ENCODE results near the gene CD101. TPM values are rescaled to one million over a fixed set of nuclear protein-coding genes. Genes with fewer than 3 reads are reported as not detected.

CD101 gene
- total and polyA plus RNA-seq, 4 donors, result 2.0 to 17.8 (median 4.4) TPM

DNA sequence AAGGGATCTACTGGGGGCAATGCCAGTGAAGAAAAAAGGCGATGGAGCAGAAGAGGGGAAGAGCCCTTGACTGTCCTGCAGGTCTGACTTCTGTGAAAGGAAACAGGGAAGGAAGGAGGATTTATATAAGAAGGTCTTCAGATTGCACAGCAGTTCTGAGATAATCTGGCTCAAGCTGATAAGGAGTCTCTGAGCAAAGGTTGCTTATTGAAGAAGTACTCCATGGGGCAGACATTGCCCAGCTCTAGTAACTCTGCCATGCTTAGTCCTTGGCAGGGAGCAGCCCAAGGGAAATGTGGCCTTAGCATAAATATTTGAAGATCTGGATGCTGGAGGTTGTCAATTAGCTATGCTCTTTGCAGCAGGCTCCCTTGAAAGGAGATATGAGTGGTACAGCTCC is 42.7 kb downstream of the CD101 start:
- no peak for DNase-seq
- no peaks in the 10 kb centered on the region for H3K36me3 ChIP-seq (ENCODE audit: control insufficient read depth in 4 of 4, insufficient read depth in 4 of 4, low read length in 4 of 4)
- no peaks in the 10 kb centered on the region for H3K4me1 ChIP-seq (ENCODE audit: control insufficient read depth in 5 of 5, insufficient read depth in 5 of 5, low read length in 5 of 5)
- H3K9ac ChIP-seq (ENCODE audit: insufficient read depth in 1 of 2, low read length in 2 of 2), result no peak overlapping the region
- WGBS, 2 donors, result 96 to 100% methylated on average over 1 of the region's 1 CpG
- H3K9me3 ChIP-seq (ENCODE audit: control insufficient read depth in 4 of 4, insufficient read depth in 3 of 4, low read length in 3 of 4), result no peaks in the 10 kb centered on the region
- no peak overlapping the region for H3K4me3 ChIP-seq
- ATAC-seq (ENCODE audit: insufficient read depth, low FRiP score), result no peak
- H3K27me3 ChIP-seq (ENCODE audit: control insufficient read depth in 3 of 3, insufficient read depth in 3 of 3, low read length in 2 of 3), result no peaks in the 10 kb centered on the region
- no peak overlapping the region for H3K27ac ChIP-seq (ENCODE audit: low read depth in 1 of 2, low read length in 1 of 2)
- TF ChIP-seq, protein P1, sequence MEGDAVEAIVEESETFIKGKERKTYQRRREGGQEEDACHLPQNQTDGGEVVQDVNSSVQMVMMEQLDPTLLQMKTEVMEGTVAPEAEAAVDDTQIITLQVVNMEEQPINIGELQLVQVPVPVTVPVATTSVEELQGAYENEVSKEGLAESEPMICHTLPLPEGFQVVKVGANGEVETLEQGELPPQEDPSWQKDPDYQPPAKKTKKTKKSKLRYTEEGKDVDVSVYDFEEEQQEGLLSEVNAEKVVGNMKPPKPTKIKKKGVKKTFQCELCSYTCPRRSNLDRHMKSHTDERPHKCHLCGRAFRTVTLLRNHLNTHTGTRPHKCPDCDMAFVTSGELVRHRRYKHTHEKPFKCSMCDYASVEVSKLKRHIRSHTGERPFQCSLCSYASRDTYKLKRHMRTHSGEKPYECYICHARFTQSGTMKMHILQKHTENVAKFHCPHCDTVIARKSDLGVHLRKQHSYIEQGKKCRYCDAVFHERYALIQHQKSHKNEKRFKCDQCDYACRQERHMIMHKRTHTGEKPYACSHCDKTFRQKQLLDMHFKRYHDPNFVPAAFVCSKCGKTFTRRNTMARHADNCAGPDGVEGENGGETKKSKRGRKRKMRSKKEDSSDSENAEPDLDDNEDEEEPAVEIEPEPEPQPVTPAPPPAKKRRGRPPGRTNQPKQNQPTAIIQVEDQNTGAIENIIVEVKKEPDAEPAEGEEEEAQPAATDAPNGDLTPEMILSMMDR (IDR thresholded peaks at IDR 0.05; ENCODE audit: control extremely low read depth, extremely low read depth), result no peak

DNA sequence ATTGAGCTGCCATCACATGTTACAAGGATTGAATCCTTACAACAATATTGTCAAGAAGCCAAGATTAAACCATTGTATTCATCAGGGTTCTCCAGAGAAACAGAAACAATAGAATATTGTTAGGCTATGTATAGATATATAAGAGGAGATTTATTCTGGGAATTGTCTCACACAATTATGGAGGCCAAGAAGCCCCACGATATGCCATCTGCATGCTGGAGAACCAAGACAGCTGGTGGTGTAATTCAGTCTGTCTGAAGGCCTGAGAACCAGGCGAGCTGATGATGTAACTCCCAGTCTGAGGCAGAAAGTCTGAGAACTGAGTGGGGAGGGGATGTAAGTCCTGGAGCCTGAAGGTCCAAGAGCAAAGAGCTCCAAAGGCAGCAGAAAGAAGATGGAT is 44.1 kb downstream of the CD101 start:
- no peak for ATAC-seq (ENCODE audit: insufficient read depth, low FRiP score)
- TF ChIP-seq, protein P1 (IDR thresholded peaks at IDR 0.05; ENCODE audit: control extremely low read depth, extremely low read depth), result no peak
- no peak overlapping the region for H3K4me3 ChIP-seq
- no peaks in the 10 kb centered on the region for H3K4me1 ChIP-seq (ENCODE audit: control insufficient read depth in 5 of 5, insufficient read depth in 5 of 5, low read length in 5 of 5)
- H3K9me3 ChIP-seq (ENCODE audit: control insufficient read depth in 4 of 4, insufficient read depth in 3 of 4, low read length in 3 of 4), result no peaks in the 10 kb centered on the region
- H3K9ac ChIP-seq (ENCODE audit: insufficient read depth in 1 of 2, low read length in 2 of 2), result no peak overlapping the region
- WGBS, 2 donors, result 57 to 60% methylated on average over 2 of the region's 2 CpGs
- H3K27me3 ChIP-seq (ENCODE audit: control insufficient read depth in 3 of 3, insufficient read depth in 3 of 3, low read length in 2 of 3), result no peaks in the 10 kb centered on the region
- no peak overlapping the region for H3K27ac ChIP-seq (ENCODE audit: low read depth in 1 of 2, low read length in 1 of 2)
- no peaks in the 10 kb centered on the region for H3K36me3 ChIP-seq (ENCODE audit: control insufficient read depth in 4 of 4, insufficient read depth in 4 of 4, low read length in 4 of 4)
- no peak for DNase-seq

DNA sequence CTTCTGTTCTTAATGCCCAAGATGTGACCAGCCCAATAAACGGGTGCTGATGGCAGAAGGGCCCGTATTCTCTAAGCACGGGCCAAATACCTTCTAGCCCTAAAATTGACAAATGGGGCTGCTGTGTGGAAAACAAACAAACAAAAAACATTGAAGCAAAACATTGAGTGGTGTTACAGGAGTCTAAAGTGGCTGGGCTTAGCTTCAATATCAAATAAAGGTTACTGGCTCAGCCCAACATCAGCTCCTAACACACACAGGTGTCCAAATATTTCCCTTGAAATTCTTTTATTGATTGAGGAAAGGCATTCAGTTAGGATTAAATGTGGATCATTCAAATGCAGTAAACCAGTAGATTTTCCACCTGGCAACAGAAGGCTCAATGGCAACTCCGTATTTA is 45.2 kb downstream of the CD101 start:
- H3K27me3 ChIP-seq (ENCODE audit: control insufficient read depth in 3 of 3, insufficient read depth in 3 of 3, low read length in 2 of 3), result no peaks in the 10 kb centered on the region
- DNase-seq, result no peak
- H3K27ac ChIP-seq (ENCODE audit: low read depth in 1 of 2, low read length in 1 of 2), result no peak overlapping the region
- no peaks in the 10 kb centered on the region for H3K9me3 ChIP-seq (ENCODE audit: control insufficient read depth in 4 of 4, insufficient read depth in 3 of 4, low read length in 3 of 4)
- ATAC-seq (ENCODE audit: insufficient read depth, low FRiP score), result no peak
- H3K4me3 ChIP-seq, result no peak overlapping the region
- H3K4me1 ChIP-seq (ENCODE audit: control insufficient read depth in 5 of 5, insufficient read depth in 5 of 5, low read length in 5 of 5), result peaks cover 0 to 6% (median 2%) of the 10 kb centered on the region in 5 donors
- WGBS, 2 donors, result 86 to 90% methylated on average over 4 of the region's 4 CpGs
- no peak overlapping the region for H3K9ac ChIP-seq (ENCODE audit: insufficient read depth in 1 of 2, low read length in 2 of 2)
- H3K36me3 ChIP-seq (ENCODE audit: control insufficient read depth in 4 of 4, insufficient read depth in 4 of 4, low read length in 4 of 4), result no peaks in the 10 kb centered on the region
- TF ChIP-seq, protein P1 (IDR thresholded peaks at IDR 0.05; ENCODE audit: control extremely low read depth, extremely low read depth), result no peak

DNA sequence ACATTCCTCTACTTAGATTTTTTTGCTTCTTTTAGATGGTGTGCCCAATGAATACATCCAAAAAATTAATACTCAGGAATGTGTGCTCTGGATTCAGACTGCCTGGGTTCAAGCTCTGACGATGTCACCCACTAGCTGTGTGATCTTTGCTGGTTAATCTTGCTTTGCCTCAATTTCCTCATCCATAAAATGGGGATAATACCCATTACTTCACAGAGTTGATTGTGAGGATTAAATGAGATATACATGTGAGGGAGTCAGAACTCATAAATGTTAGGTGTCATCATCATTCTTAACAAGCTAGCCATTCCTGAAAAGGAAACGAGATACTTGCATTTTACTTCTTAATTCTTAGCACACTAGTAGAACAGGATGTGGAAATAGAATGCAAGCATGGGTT is 45.7 kb downstream of the CD101 start:
- H3K4me1 ChIP-seq (ENCODE audit: control insufficient read depth in 5 of 5, insufficient read depth in 5 of 5, low read length in 5 of 5), result peaks cover 0 to 7% (median 2%) of the 10 kb centered on the region in 5 donors
- H3K4me3 ChIP-seq, result no peak overlapping the region
- no peak overlapping the region for H3K27ac ChIP-seq (ENCODE audit: low read depth in 1 of 2, low read length in 1 of 2)
- no peak overlapping the region for H3K9ac ChIP-seq (ENCODE audit: insufficient read depth in 1 of 2, low read length in 2 of 2)
- ATAC-seq (ENCODE audit: insufficient read depth, low FRiP score), result no peak
- TF ChIP-seq, protein P1 (IDR thresholded peaks at IDR 0.05; ENCODE audit: control extremely low read depth, extremely low read depth), result no peak
- H3K27me3 ChIP-seq (ENCODE audit: control insufficient read depth in 3 of 3, insufficient read depth in 3 of 3, low read length in 2 of 3), result no peaks in the 10 kb centered on the region
- H3K9me3 ChIP-seq (ENCODE audit: control insufficient read depth in 4 of 4, insufficient read depth in 3 of 4, low read length in 3 of 4), result no peaks in the 10 kb centered on the region
- WGBS, 2 donors, result 70 to 84% methylated on average over 2 of the region's 2 CpGs
- DNase-seq, result no peak
- no peaks in the 10 kb centered on the region for H3K36me3 ChIP-seq (ENCODE audit: control insufficient read depth in 4 of 4, insufficient read depth in 4 of 4, low read length in 4 of 4)

All from lung (tissue), 12 donors.